HG02798 (cell line): ENCODE measurements around the gene TPSB2.
"Not testable (repeated sequence)": the region's sequence is repeated elsewhere in the genome, so short reads cannot be mapped to it uniquely, and the experiment has no call there.

Experiments
- ATAC-seq: cut with Tn5 transposase; IDR thresholded peaks from one replicate; pipeline ENCODE4 v1.9.1; 2021; ENCODE audit warnings: mild to moderate bottlenecking; ENCODE audit not compliant: unreplicated experiment, poor library complexity

The TPSB2 gene

GRCh38 chr16:1189455-1189854 lies 40.5 kb downstream of the TPSB2 start:
- ATAC-seq: no peak

- ATAC-seq: no peak
Observed at GRCh38 chr16:1188432-1189189, 41.4 kb downstream of the TPSB2 start.

GRCh38 chr16:1185460-1186207 lies 44.4 kb downstream of the TPSB2 start:
- ATAC-seq: not testable (repeated sequence)

- no peak for ATAC-seq
Observed at GRCh38 chr16:1184980-1185379, 45.0 kb downstream of the TPSB2 start.

GRCh38 chr16:1184156-1184868 lies 45.7 kb downstream of the TPSB2 start:
- ATAC-seq: no peak

- no peak for ATAC-seq
Observed at GRCh38 chr16:1182950-1183907, 46.8 kb downstream of the TPSB2 start.

- no peak for ATAC-seq
Observed at GRCh38 chr16:1182316-1182671, 47.7 kb downstream of the TPSB2 start.

- no peak for ATAC-seq
Observed at GRCh38 chr16:1181404-1182315, 48.3 kb downstream of the TPSB2 start.

GRCh38 chr16:1180549-1181403 lies 49.2 kb downstream of the TPSB2 start:
- no peak for ATAC-seq
